Adrenal gland (tissue), 5 donors: ENCODE data around the gene COASY.

Experiments
- CTCF ChIP-seq, 6 experiments: fragments of 450-650 bp in 4 of 6; fragments of 200-600 bp in 2 of 6; sonication (generic) in 1 of 6; IDR thresholded peaks; 1 replicate in 5 of 6; 2 replicates in 1 of 6; pipeline versions ENCODE4 v1.5.1 to v1.8.0; 2016 to 2021; ENCODE audit warnings: antibody characterized with exemption in 6 of 6, mild to moderate bottlenecking in 2 of 6, moderate library complexity in 1 of 6
- POLR2A ChIP-seq, 2 donors: fragments of 450-650 bp; IDR thresholded peaks; one replicate each; pipeline ENCODE4 v1.6.1; 2017; ENCODE audit warnings: antibody characterized with exemption in 2 of 2, mild to moderate bottlenecking in 2 of 2, moderate library complexity in 1 of 2
- donor health status: DM: no; HTN: no; CAD: no.

GRCh38 chr17:42536048-42536371 is 25.9 kb upstream of the COASY start, which contains the start of gene NAGLU:
- TF ChIP-seq CTCF (IDR thresholded peaks at IDR 0.05) (no peak), POLR2A (IDR thresholded peaks at IDR 0.05) (peak; percentile 53 to 76)
